NCI-H446 treated with DMSO at 0.1 percent for 48 hours (cell line): ENCODE results near the gene KCNK17.

Experiments used
- DNase-seq: peaks from one replicate; lab custom pipeline; 2025; lab: John Stamatoyannopoulos, UW

The KCNK17 gene

GRCh38 chr6:39266782-39267355 lies 47.4 kb downstream of the KCNK17 start:
- no peak for DNase-seq

- DNase-seq, result no peak
These were observed 47.8 kb downstream of the KCNK17 start for GRCh38 chr6:39266375-39266774.

GRCh38 chr6:39263303-39264037 lies 50.7 kb downstream of the KCNK17 start:
- DNase-seq, result no peak

- no peak for DNase-seq
These were observed 52.5 kb downstream of the KCNK17 start for GRCh38 chr6:39261751-39262150.

- no peak for DNase-seq
These were observed 53.3 kb downstream of the KCNK17 start for GRCh38 chr6:39260953-39261352.

GRCh38 chr6:39260456-39260855 lies 53.8 kb downstream of the KCNK17 start:
- no peak for DNase-seq

GRCh38 chr6:39256294-39256940 lies 57.8 kb downstream of the KCNK17 start:
- no peak for DNase-seq

GRCh38 chr6:39254999-39255535 lies 59.2 kb downstream of the KCNK17 start:
- DNase-seq, result no peak

GRCh38 chr6:39251406-39251805 lies 62.8 kb downstream of the KCNK17 start:
- DNase-seq, result no peak

- no peak for DNase-seq
These were observed 63.7 kb downstream of the KCNK17 start for GRCh38 chr6:39250507-39250906.

GRCh38 chr6:39249278-39249677 lies 64.9 kb downstream of the KCNK17 start:
- no peak for DNase-seq
